T-helper 2 cell treated with Interferon-gamma antibody and Interleukin-4, amounts not matched to agents 5 μg/mL and 100 μg/mL, for 36 hours (primary cell): ENCODE results near the gene ZNF581.

Experiments
- DNase-seq: peaks from one replicate; pipeline ENCODE4 v3.0.0; 2021; ENCODE audit warnings: low spot score
- H3K27ac Mint-ChIP-seq: one replicate; pipeline ENCODE4 v1.8.0; 2021; ENCODE audit warnings: mild to moderate bottlenecking, mixed read lengths
- H3K27me3 Mint-ChIP-seq: one replicate; pipeline ENCODE4 v1.8.0; 2021; ENCODE audit warnings: low read depth, mixed read lengths
- H3K36me3 Mint-ChIP-seq: one replicate; pipeline ENCODE4 v1.8.0; 2021; ENCODE audit warnings: low read depth, mixed read lengths
- H3K4me1 Mint-ChIP-seq: one replicate; pipeline ENCODE4 v1.8.0; 2021; ENCODE audit warnings: low read depth, mixed read lengths
- H3K4me3 Mint-ChIP-seq: one replicate; pipeline ENCODE4 v1.8.0; 2022; ENCODE audit warnings: mild to moderate bottlenecking, moderate library complexity, mixed read lengths
- H3K9me3 Mint-ChIP-seq: one replicate; pipeline ENCODE4 v1.8.0; 2021; ENCODE audit warnings: mixed read lengths

The ZNF581 gene

DNA sequence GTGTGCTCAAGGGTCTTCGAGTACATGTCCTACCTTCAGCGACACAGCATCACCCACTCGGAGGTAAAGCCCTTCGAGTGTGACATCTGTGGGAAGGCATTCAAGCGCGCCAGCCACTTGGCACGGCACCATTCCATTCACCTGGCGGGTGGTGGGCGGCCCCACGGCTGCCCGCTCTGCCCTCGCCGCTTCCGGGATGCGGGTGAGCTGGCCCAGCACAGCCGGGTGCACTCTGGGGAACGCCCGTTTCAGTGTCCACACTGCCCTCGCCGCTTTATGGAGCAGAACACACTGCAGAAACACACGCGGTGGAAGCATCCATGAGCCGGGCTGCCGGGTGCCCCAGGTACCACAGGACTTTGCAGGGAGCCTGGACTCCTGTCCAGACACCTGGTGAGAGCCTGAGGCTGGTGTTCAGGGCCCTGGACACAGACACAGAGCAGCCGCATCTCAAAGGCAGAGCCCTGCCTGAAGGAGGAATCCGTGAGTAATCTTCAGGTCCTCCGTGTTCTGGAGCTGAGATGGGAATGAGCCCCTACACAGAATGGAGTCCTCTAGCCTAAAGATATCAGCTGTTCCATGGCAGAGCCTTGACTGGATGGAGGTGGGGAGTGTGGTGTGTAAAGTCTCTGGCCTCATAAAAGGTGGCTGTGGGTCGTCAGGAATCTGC is 1.5 kb downstream of the ZNF581 start:
- Mint-ChIP-seq H3K36me3 (peaks cover 16% of the 10 kb centered on the region), H3K9me3 (no peaks in the 10 kb centered on the region), H3K27ac (no peak overlapping the region), H3K4me1 (peaks cover 34% of the 10 kb centered on the region), H3K27me3 (no peaks in the 10 kb centered on the region), H3K4me3 (peak overlapping the region; percentile 93)
- no peak for DNase-seq

DNA sequence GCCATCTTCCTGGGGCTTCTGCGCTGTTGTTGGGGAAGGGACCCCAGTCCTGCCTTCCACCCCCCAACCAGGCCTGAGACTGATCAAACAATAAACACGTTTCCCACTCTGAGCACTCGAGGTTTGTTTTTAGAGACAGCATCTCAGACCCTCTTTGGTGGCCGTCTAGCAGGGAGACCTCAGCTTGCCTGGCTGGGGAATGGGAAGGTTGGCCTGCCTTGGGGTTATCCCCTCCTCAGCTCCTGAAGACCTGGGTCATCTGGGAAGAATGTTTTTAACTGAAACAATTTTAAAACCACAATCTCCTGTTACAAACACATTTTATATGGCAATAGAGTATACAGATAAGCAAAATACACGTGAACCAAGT is 2.0 kb downstream of the ZNF581 start:
- peaks cover 18% of the 10 kb centered on the region for H3K36me3 Mint-ChIP-seq
- DNase-seq = no peak
- H3K27ac Mint-ChIP-seq = peak overlapping the region; percentile 57
- no peaks in the 10 kb centered on the region for H3K27me3 Mint-ChIP-seq
- peak overlapping the region; percentile 57 for H3K4me3 Mint-ChIP-seq
- peaks cover 31% of the 10 kb centered on the region for H3K4me1 Mint-ChIP-seq
- H3K9me3 Mint-ChIP-seq = no peaks in the 10 kb centered on the region

DNA sequence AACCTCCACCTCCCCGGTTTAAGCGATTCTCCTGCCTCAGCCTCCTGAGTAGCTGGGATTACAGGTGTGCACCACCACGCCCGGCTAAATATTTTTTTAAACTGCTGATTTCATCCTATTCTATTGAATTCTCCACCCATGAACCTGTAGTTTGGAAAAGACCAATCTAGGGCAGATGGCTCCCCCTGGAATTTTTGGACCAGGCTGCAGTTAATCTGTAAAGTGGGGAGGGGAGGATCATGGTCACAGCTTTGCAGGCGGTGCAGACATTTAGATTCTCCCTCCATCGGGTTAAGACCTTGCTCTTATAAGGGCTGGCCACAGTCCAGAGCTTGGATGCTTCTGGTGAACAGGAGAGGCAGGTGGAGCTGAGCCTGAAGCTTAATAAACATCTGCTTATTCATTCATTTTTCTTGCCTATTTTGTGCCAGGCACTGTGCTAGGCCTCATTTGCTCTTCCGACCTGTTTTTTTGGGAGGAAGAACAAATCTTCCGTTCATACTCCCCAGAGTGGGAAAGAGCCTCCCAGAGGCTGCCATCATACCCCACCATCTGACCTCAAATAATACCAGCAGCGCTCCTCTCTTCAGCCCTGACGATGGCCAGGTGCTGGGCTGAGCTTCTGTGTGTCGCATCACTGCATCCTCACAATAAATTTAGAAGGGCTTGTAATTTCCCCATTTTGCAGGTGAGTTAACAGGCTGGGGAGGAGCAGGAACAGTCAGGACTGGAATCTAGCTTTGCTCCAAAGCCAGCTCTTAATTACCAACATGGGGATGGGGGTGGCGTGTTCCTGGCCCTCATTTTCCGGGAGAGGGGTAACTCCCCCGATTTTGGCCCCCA is 3.7 kb downstream of the ZNF581 start:
- peaks cover 18% of the 10 kb centered on the region for H3K36me3 Mint-ChIP-seq
- peaks cover 27% of the 10 kb centered on the region for H3K4me1 Mint-ChIP-seq
- H3K27ac Mint-ChIP-seq = peak overlapping the region; percentile 72
- no peak for DNase-seq
- no peaks in the 10 kb centered on the region for H3K9me3 Mint-ChIP-seq
- H3K27me3 Mint-ChIP-seq = no peaks in the 10 kb centered on the region
- peak overlapping the region; percentile 79 for H3K4me3 Mint-ChIP-seq

DNA sequence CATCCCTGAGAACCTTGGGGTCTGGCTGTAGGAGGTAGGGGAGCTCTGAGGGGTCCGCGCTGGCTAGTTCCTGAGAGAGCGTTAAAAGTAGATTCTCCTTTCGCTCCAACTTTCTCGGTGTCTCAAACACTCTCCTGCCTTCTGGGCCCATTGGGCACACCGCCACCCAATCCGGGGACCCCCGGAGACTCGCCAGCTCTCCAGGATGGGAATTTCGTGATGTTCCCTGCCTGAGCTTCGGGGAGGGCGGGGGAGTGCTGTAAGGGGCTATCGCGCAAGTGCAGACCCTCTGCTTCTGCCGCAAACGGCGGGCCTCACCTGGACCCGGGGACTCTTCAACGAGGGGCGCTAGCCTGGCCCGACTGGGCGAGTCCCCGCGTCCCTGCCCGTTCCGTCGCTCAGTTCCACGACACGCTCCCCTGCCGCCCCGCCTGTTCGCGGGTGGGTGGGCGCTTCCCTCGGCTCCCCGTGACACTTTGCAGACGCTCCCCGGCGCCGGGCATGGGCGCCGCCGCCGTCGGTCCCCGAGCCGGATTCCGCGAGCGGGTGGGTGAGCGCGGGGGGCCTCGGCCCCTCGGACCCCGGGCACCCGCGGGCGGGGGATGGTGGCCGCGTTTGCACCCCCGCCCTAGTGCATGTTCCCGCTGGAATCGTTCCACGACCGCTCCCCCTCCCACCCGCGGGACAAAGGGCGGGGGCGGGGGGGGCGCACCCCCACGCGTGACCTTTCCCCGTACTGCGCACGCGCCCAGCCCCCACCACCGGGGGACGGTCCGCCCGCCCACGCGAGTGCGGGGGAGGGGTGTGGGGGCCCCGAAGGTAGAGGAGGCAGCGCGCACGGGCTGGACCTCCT is 4.5 kb downstream of the ZNF581 start, which contains the start of gene CCDC106:
TSS of gene CCDC106 (plus strand) at position 481 of the 853 bp plus-strand sequence. CDS start 835 bp downstream, outside the sequence.
- H3K4me1 Mint-ChIP-seq = peaks cover 25% of the 10 kb centered on the region
- H3K9me3 Mint-ChIP-seq = no peaks in the 10 kb centered on the region
- H3K27me3 Mint-ChIP-seq = no peaks in the 10 kb centered on the region
- no peak for DNase-seq
- peaks cover 17% of the 10 kb centered on the region for H3K36me3 Mint-ChIP-seq
- H3K4me3 Mint-ChIP-seq = peak within 1 kb of the TSS; percentile 79
- H3K27ac Mint-ChIP-seq = peak within 1 kb of the TSS; percentile 81

DNA sequence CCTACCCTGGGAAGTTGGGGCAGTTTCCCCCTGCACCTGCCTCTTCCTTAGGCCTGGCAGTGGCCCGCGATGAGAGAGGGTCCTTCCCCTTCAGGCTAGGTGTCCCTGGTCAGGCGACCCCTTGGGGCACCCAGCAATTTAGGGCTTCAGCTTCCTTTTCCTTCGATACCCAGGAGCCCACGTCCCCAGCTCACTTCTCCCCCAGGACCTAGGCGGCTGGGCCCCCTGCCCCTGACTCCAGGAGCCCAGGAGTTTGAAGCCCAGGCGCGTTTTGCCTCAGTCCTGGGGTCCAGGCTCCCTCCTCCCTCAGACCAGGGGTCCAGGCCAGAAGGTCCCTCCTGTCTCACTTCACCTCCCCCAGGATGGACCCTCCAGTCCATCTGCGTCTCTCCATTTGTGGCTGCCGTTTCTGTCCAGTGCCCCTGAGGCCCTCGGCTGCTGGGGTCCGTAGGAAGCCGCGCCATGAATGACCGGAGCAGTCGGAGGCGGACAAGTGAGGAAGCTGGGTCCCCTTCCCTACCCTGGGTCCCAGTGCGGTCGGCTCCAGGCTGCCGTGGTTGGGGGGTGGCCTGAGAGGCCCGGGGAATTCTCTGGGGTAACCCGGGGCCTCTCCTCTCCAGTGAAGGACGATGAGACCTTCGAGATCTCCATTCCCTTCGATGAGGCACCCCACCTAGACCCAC is 5.3 kb downstream of the ZNF581 start:
- H3K36me3 Mint-ChIP-seq = peaks cover 13% of the 10 kb centered on the region
- H3K4me1 Mint-ChIP-seq = peaks cover 21% of the 10 kb centered on the region
- H3K9me3 Mint-ChIP-seq = no peaks in the 10 kb centered on the region
- no peak for DNase-seq
- no peaks in the 10 kb centered on the region for H3K27me3 Mint-ChIP-seq
- peak overlapping the region; percentile 81 for H3K27ac Mint-ChIP-seq
- peak overlapping the region; percentile 77 for H3K4me3 Mint-ChIP-seq

DNA sequence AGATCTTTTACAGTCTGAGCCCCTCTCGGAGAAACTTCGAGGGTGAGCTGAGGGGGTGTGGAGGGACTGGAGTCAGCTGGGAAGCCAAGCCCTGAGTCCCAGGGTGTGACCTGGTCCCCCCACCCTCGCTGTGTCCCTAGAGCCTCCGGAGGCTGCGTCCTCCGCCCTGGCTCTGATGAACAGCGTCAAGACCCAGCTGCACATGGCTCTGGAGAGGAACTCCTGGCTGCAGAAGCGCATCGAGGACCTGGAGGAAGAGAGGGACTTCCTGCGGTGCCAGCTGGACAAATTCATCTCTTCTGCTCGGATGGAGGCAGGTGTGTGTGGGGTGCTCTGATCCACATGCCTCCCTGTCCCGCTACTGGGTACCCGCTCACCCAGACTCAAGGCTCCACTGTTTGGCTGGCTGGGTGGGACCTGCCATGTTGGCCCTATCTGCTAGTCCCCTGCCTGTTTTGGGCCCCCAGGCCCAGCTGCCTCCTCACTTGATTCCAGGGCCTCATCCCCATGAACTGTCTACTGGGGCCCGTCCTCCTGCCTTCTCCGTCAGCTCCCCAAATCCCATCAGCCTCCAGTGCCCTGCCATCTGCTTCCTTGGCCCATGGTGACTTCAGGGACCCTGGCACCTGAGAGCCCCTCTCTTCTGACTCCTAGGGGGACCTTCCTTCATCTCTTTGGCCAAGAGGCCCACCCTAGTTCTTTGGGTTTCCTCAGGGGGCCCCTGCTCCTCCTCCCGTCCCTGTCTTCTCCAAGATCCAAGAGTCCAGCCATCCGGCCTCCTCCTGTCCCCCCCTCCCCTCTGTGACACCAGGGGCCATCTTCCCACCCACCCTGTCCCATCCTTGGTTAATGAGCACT is 6.0 kb downstream of the ZNF581 start:
- Mint-ChIP-seq H3K27me3 (no peaks in the 10 kb centered on the region), H3K27ac (peak overlapping the region; percentile 78), H3K4me3 (peak overlapping the region; percentile 77), H3K4me1 (peaks cover 15% of the 10 kb centered on the region), H3K9me3 (no peaks in the 10 kb centered on the region), H3K36me3 (peaks cover 13% of the 10 kb centered on the region)
- DNase-seq = no peak

DNA sequence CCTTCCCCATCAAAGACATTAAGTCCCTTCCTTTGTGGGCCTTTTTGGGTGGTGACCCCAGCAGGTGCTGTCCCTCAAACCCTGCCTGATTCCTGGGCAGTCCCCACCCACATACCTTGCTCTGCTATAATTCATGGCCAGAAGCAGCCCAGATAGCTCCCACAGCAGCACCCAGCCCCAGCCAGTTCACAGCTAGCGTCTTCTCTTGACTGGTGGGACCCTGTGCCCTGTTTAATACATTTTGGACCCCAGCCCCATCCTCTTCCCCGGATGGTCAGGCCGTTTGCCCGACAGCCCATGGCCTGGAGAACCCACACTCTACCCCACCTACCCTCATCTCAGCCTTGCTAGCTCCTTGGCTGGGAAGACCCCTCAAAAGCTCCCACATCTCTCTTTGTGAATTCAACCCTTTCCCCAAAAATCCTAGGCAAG is 6.7 kb downstream of the ZNF581 start:
- H3K4me3 Mint-ChIP-seq = peak overlapping the region; percentile 46
- H3K9me3 Mint-ChIP-seq = no peaks in the 10 kb centered on the region
- peak overlapping the region; percentile 78 for H3K27ac Mint-ChIP-seq

DNA sequence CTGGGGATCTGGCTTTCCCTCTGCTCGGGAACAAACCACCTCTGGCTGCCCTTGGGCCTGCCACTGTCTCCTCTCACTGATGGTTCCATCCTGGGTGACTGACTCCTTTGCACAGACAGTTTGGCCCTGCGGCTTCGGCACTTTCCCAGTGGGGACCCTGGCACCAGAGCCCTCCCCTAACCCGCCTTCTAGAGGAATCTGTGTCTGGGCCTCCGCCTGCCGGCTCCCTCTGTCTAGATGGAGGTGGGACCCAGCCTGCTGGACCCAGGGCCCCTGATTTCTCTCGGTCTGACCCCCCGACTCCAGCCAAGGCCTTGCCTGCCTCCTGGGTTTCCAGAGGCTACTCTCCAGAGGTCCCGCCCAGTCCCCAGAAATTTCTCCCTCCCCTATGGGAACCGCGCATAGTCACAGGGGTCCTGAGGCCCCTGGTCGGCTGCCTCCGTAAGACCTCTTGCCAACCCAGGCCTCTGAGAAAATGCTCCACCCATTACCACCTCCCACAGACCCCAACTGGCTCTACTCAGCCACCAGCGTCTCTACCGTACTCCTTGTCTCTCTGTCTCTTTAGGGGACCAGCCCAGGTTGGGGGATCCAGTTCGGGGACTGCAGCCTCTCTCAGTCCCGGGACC is 7.3 kb downstream of the ZNF581 start:
- H3K27me3 Mint-ChIP-seq = no peaks in the 10 kb centered on the region
- peaks cover 13% of the 10 kb centered on the region for H3K36me3 Mint-ChIP-seq
- no peak overlapping the region for H3K27ac Mint-ChIP-seq
- H3K9me3 Mint-ChIP-seq = no peaks in the 10 kb centered on the region
- DNase-seq = no peak
- no peak overlapping the region for H3K4me3 Mint-ChIP-seq
- peaks cover 15% of the 10 kb centered on the region for H3K4me1 Mint-ChIP-seq

More for the DNA sequence above, 6.7 kb downstream of the ZNF581 start:
- Mint-ChIP-seq H3K27me3 (no peaks in the 10 kb centered on the region), H3K4me1 (peaks cover 15% of the 10 kb centered on the region), H3K36me3 (peaks cover 13% of the 10 kb centered on the region)
- no peak for DNase-seq

DNA sequence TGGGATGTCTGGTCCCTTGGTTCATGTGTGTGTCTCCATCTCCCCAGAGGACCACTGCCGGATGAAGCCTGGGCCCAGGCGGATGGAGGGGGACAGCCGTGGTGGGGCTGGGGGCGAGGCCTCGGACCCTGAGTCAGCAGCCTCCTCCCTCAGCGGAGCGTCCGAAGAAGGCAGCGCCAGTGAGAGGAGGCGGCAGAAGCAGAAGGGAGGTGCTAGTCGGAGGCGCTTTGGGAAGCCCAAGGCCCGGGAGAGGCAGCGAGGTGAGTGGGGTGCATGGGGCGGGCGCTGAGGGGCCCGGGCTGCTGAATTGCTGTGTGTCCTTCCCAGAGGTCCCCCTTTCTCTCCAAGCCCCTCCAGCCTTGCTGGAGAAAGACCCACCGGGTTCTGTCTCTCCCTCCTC is 7.8 kb downstream of the ZNF581 start:
- H3K4me3 Mint-ChIP-seq = no peak overlapping the region
- H3K9me3 Mint-ChIP-seq = no peaks in the 10 kb centered on the region
- H3K36me3 Mint-ChIP-seq = peaks cover 18% of the 10 kb centered on the region
- H3K27me3 Mint-ChIP-seq = no peaks in the 10 kb centered on the region
- H3K27ac Mint-ChIP-seq = no peak overlapping the region
- no peak for DNase-seq
- H3K4me1 Mint-ChIP-seq = peaks cover 20% of the 10 kb centered on the region

DNA sequence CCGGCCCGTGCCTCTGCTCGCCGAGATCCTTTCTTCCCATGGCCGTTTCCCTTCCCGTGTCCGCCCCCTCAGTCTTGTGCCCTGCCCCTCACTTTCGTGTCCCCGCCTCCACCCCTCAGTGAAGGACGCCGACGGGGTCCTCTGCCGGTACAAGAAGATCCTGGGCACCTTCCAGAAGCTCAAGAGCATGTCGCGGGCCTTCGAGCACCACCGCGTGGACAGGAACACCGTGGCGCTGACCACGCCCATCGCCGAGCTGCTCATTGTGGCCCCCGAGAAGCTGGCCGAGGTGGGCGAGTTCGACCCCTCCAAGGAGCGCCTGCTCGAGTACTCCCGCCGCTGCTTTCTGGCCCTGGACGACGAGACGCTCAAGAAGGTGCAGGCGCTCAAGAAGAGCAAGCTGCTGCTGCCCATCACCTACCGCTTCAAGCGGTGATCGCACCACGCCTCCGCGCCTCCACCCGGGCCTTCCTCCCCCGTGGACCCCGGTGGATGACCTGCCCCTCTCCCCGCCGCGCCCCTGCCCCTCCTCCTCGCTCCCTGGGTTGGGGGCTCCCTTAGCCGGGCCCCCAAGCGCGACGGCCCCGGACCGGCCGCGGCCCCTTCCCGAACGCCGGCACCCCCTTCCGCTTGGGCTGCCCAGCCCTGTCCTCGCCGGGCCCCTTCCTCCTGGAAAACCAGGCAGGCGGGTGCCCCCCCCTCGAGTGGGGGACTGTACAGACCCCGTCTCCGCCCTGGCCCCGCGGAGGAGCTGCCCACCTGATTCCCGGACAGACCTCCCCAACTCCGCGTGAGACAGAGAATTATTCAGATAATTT is 9.1 kb downstream of the ZNF581 start:
- Mint-ChIP-seq H3K9me3 (no peaks in the 10 kb centered on the region), H3K4me3 (peak overlapping the region; percentile 46), H3K27ac (peak overlapping the region; percentile 49), H3K27me3 (no peaks in the 10 kb centered on the region), H3K36me3 (peaks cover 26% of the 10 kb centered on the region), H3K4me1 (peaks cover 26% of the 10 kb centered on the region)
- no peak for DNase-seq

DNA sequence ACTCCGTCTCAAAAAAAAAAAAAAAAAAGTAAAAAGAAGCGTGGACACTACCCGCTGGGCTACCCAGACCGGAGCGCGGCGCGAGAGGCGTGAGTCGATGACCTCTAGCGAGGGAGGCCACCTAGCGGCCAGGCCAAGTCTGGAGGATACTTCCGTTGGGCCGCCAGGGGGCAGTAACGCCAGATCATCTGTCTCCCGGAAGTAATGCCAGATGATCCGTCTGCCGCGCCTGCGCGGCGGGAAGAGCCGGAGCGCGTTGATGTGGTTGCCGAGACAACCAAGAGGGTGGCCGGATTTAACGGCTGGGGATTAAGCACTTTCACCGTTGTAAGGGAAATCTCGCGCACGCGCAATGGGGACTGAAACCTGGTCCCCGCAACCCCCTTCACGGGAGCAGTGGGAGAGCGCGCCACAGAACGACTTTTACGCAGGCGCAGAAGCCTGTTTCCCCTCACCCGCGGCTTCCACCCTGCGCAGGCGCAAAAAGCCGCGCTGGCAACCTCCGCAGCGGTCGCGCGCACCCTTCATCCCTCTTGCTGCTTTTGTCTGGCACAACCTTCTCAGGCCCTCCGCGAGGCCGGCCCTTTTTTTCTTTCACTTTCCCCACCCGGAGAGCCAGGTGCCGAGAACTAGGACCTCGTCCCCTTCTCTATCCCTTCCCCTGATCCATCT is 10.3 kb downstream of the ZNF581 start:
- Mint-ChIP-seq H3K27me3 (no peaks in the 10 kb centered on the region), H3K4me1 (peaks cover 26% of the 10 kb centered on the region), H3K9me3 (no peaks in the 10 kb centered on the region), H3K27ac (peak overlapping the region; percentile 96), H3K4me3 (peak overlapping the region; percentile 89), H3K36me3 (peaks cover 30% of the 10 kb centered on the region)
- DNase-seq = peak; percentile 98
